ENCODE measurements around the gene MAEL.

Gene MAEL

DNA sequence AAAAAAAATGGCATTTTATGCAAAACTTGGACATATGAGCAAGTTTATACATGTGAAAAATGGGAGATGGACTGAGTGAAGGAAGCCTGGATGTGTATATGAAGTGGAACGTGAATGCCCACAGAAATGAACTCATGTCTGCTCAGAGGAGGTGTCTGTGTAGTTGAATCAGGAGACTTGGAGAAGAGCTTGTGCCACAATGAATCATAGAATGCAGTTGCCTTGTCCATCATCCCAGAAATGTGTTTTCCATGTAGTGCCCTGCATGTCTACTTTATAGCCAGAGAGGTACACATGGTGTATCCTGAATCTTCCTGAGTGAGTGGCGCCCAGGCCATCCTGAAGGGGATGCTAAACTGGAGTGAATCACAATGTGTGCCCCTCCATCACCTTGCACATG is 11.1 kb upstream of the MAEL start:
- H3K36me3 ChIP-seq (ENCODE audit: low read depth), result no peaks in the 10 kb centered on the region
- no peak overlapping the region for H3K27ac ChIP-seq (ENCODE audit: poor library complexity, severe bottlenecking)
- no peak for TF ChIP-seq CTCF (IDR thresholded peaks at IDR 0.05; ENCODE audit: poor library complexity, severe bottlenecking)
- H3K27me3 ChIP-seq (ENCODE audit: insufficient read depth, poor library complexity, severe bottlenecking), result peaks cover 47% of the 10 kb centered on the region
- ATAC-seq (ENCODE audit: low read depth) (no peak), DNase-seq (ENCODE audit: low spot score) (no peak)
- no peaks in the 10 kb centered on the region for H3K4me1 ChIP-seq (ENCODE audit: insufficient read depth, poor library complexity, severe bottlenecking)
- no peak overlapping the region for H3K4me3 ChIP-seq (ENCODE audit: severe bottlenecking)
- H3K9me3 ChIP-seq (ENCODE audit: severe bottlenecking), result no peaks in the 10 kb centered on the region

- peaks cover 38% of the 10 kb centered on the region for H3K27me3 ChIP-seq (ENCODE audit: insufficient read depth, poor library complexity, severe bottlenecking)
- H3K36me3 ChIP-seq (ENCODE audit: low read depth), result no peaks in the 10 kb centered on the region
- TF ChIP-seq CTCF (IDR thresholded peaks at IDR 0.05; ENCODE audit: poor library complexity, severe bottlenecking), result no peak
- no peaks in the 10 kb centered on the region for H3K4me1 ChIP-seq (ENCODE audit: insufficient read depth, poor library complexity, severe bottlenecking)
- H3K9me3 ChIP-seq (ENCODE audit: severe bottlenecking), result no peaks in the 10 kb centered on the region
- no peak overlapping the region for H3K27ac ChIP-seq (ENCODE audit: poor library complexity, severe bottlenecking)
- ATAC-seq (ENCODE audit: low read depth) (no peak), DNase-seq (ENCODE audit: low spot score) (no peak)
- H3K4me3 ChIP-seq (ENCODE audit: severe bottlenecking), result no peak overlapping the region
These were observed 10.3 kb upstream of the MAEL start for GRCh38 chr1:166978821-166979220.

DNA sequence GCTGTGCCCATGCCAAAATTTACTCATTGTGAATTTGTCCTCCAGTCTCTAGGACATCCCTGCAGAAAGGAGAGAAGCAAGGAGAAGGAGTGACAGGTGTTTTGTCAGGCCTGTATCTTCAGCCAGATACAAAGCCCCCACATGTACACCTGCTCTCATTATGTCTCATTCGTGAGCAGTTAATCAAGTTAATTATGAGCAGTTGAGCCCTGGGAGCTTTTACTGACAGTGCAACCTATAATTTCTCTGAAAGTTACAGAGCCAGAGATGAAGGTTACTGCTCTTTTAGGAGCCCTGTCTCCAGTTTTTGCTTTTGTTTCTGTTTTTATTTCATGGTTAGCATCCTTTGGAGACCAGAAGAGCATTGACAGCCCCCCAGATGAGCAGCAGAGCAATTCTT is 8.7 kb upstream of the MAEL start:
- Histone ChIP-seq H3K4me1 (ENCODE audit: insufficient read depth, poor library complexity, severe bottlenecking) (no peaks in the 10 kb centered on the region), H3K27me3 (ENCODE audit: insufficient read depth, poor library complexity, severe bottlenecking) (peaks cover 25% of the 10 kb centered on the region)
- ATAC-seq (ENCODE audit: low read depth), result no peak

DNA sequence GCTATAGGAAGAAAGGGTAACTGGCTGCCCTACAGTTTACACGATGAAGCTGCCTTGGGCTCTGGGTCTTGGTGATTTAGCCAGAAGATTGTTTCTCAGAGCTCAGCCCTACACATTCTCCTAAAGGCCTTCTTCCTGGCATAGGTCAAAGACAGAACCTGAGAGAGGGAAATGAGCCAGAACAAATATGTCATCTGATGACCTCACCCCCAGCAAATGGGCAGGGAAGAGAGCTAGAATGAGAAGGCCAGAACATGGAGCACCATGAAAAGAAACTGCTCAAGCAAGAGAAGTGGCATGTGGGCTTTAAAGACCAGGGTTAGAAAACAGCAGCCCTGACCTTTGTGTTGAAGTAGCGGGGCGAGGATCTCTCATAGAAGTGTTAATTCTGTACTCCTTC is 8.3 kb upstream of the MAEL start:
- no peak for TF ChIP-seq CTCF (IDR thresholded peaks at IDR 0.05; ENCODE audit: poor library complexity, severe bottlenecking)
- DNase-seq (ENCODE audit: low spot score) (no peak), ATAC-seq (ENCODE audit: low read depth) (0 out of 3 replicates have a peak, but pooled peaks have one; percentile 23)
- Histone ChIP-seq H3K27ac (ENCODE audit: poor library complexity, severe bottlenecking) (no peak overlapping the region), H3K27me3 (ENCODE audit: insufficient read depth, poor library complexity, severe bottlenecking) (peaks cover 21% of the 10 kb centered on the region), H3K9me3 (ENCODE audit: severe bottlenecking) (no peaks in the 10 kb centered on the region), H3K4me3 (ENCODE audit: severe bottlenecking) (no peak overlapping the region), H3K4me1 (ENCODE audit: insufficient read depth, poor library complexity, severe bottlenecking) (no peaks in the 10 kb centered on the region), H3K36me3 (ENCODE audit: low read depth) (no peaks in the 10 kb centered on the region)

More for the DNA sequence above, 8.7 kb upstream of the MAEL start:
- H3K4me3 ChIP-seq (ENCODE audit: severe bottlenecking), result no peak overlapping the region
- H3K27ac ChIP-seq (ENCODE audit: poor library complexity, severe bottlenecking), result no peak overlapping the region
- H3K36me3 ChIP-seq (ENCODE audit: low read depth), result no peaks in the 10 kb centered on the region
- no peak for DNase-seq (ENCODE audit: low spot score)
- no peaks in the 10 kb centered on the region for H3K9me3 ChIP-seq (ENCODE audit: severe bottlenecking)
- no peak for TF ChIP-seq CTCF (IDR thresholded peaks at IDR 0.05; ENCODE audit: poor library complexity, severe bottlenecking)

- no peaks in the 10 kb centered on the region for H3K4me1 ChIP-seq (ENCODE audit: insufficient read depth, poor library complexity, severe bottlenecking)
- peaks cover 14% of the 10 kb centered on the region for H3K27me3 ChIP-seq (ENCODE audit: insufficient read depth, poor library complexity, severe bottlenecking)
- H3K9me3 ChIP-seq (ENCODE audit: severe bottlenecking), result no peaks in the 10 kb centered on the region
- TF ChIP-seq CTCF (IDR thresholded peaks at IDR 0.05; ENCODE audit: poor library complexity, severe bottlenecking), result no peak
- H3K4me3 ChIP-seq (ENCODE audit: severe bottlenecking), result no peak overlapping the region
- ATAC-seq (ENCODE audit: low read depth) (no peak), DNase-seq (ENCODE audit: low spot score) (no peak)
- no peak overlapping the region for H3K27ac ChIP-seq (ENCODE audit: poor library complexity, severe bottlenecking)
- H3K36me3 ChIP-seq (ENCODE audit: low read depth), result no peaks in the 10 kb centered on the region
These were observed 7.5 kb upstream of the MAEL start for GRCh38 chr1:166981589-166981988.

Data from RWPE2 (cell line).